Neural crest cell (in vitro differentiated cells): ENCODE data around the gene PODNL1. TPM values are rescaled to one million over a fixed set of nuclear protein-coding genes. Genes with fewer than 3 reads are reported as not detected.

Source experiments
- DNase-seq: peaks from one replicate; pipeline ENCODE4 v3.0.0; 2021; ENCODE audit warnings: low read depth, mixed read lengths, low spot score
- H3K27ac Mint-ChIP-seq: one replicate; pipeline ENCODE4 v1.8.0; 2021; ENCODE audit warnings: mild to moderate bottlenecking, mixed read lengths; ENCODE audit not compliant: unreplicated experiment
- H3K27me3 Mint-ChIP-seq: 2 replicates; pipeline ENCODE4 v1.8.0; 2021; ENCODE audit warnings: low read depth, mild to moderate bottlenecking, mixed read lengths
- H3K36me3 Mint-ChIP-seq: 2 replicates; pipeline ENCODE4 v1.8.0; 2021; ENCODE audit warnings: low read depth, mild to moderate bottlenecking, mixed read lengths
- H3K4me1 Mint-ChIP-seq: 2 replicates; pipeline ENCODE4 v1.8.0; 2021; ENCODE audit warnings: mixed read lengths
- H3K4me3 Mint-ChIP-seq: one replicate; pipeline ENCODE4 v1.8.0; 2021; ENCODE audit warnings: mild to moderate bottlenecking, mixed read lengths
- H3K9me3 Mint-ChIP-seq: 2 replicates; pipeline ENCODE4 v1.8.0; 2021; ENCODE audit warnings: mixed read lengths
- CTCF ChIP-seq: fragments of 200-600 bp; sonication (generic); conservative IDR thresholded peaks from 2 replicates; pipeline ENCODE4 v1.5.0; 2021; ENCODE audit warnings: antibody characterized with exemption, mild to moderate bottlenecking
- total RNA-seq: library from RNA; stranded (reverse); gene quantifications from 2 replicates; pipeline ENCODE4 v1.2.1, GENCODE V29; 2021

PODNL1 gene
- total RNA-seq, 1 donor from 2014 or later, result 0.42 TPM

GRCh38 chr19:13954185-13954584, 16.0 kb upstream of the PODNL1 start:
- Mint-ChIP-seq H3K4me3 (peak overlapping the region; percentile 90), H3K27me3 (no peaks in the 10 kb centered on the region), H3K36me3 (no peaks in the 10 kb centered on the region), H3K9me3 (no peaks in the 10 kb centered on the region), H3K4me1 (peaks cover 15% of the 10 kb centered on the region), H3K27ac (no peak overlapping the region)
- no peak for DNase-seq
- TF ChIP-seq CTCF, result no peak

DNA sequence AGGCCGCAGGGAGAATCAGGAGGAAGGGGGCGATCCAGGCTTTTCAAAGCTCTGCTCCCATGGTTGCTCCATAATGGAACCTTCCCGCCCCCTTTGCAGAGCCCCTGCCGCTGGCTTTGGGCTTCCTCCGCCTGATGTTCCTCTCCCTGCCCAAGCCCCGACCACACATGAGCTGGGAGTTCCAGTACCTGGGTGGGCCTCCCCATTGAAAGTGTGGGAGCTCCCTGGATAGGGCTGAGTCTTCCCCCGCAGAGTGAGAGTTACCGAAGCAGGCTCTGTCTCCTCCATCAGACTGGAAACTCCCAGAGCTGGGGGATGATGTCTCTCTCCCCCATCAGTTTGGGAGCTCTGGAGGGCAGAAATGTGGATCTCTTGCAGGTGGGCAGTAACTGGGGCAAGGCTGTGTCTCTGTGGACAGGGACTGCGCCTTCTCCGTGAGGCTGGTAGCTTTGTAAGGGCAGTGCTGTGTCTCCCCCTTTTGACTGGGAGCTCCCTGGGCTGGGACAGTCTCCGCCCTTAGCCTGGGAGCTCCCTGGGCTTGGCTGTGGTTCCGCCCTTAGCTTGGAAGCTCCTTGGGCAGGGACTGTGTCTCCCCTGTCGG, 14.8 kb upstream of the PODNL1 start:
- Mint-ChIP-seq H3K27me3 (no peaks in the 10 kb centered on the region), H3K36me3 (no peaks in the 10 kb centered on the region), H3K4me1 (peaks cover 15% of the 10 kb centered on the region), H3K27ac (peak overlapping the region; percentile 67), H3K9me3 (no peaks in the 10 kb centered on the region), H3K4me3 (peak overlapping the region; percentile 90)
- no peak for TF ChIP-seq CTCF
- no peak for DNase-seq

DNA sequence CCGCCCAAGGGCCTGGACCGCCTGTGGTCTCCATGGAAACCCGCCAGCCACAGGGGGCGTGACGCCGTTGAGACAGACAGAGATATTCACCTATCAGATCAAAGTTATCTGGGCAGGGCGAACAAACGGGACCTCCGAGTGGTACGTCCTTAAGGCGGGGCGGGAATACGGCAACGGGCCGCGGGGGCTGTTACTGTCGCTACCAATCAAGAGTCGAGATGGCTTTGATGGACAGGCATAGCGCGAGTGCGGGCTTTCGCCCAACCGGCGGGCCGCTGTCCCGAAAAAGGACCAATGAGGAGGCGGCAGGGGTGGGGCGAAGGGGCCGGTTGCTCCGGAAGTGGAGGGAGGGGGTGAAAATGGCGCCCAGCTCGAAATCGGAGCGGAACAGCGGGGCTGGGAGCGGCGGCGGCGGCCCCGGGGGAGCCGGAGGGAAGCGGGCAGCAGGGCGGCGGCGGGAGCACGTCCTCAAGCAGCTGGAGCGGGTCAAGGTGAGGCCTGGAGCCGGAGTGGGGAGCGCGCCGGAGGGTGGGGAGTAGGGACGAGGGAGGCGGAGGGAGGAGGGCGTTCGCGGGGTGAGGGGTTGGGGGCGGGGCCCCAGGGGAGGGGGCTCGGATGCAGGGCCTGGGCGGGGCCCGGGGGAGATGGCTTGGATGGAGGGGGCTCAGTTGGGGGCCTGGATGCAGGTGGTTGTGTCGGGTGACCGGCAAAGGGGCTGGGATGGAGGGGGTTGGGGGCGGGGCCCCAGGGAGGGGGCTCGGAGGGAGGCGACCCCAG, 14.1 kb upstream of the PODNL1 start, which contains the start of gene DCAF15:
DCAF15 (plus strand) TSS at position 356 of the 777 bp plus-strand sequence; CDS start at position 360, 4 bp downstream.
- no peaks in the 10 kb centered on the region for H3K36me3 Mint-ChIP-seq
- H3K4me1 Mint-ChIP-seq, result peaks cover 15% of the 10 kb centered on the region
- no peak for TF ChIP-seq CTCF
- peak within 1 kb of the TSS; percentile 87 for H3K27ac Mint-ChIP-seq
- no peaks in the 10 kb centered on the region for H3K27me3 Mint-ChIP-seq
- peak within 1 kb of the TSS; percentile 99 for H3K4me3 Mint-ChIP-seq
- no peaks in the 10 kb centered on the region for H3K9me3 Mint-ChIP-seq
- DNase-seq, result peak; percentile 99

GRCh38 chr19:13951799-13952153, 13.6 kb upstream of the PODNL1 start:
- Mint-ChIP-seq H3K36me3 (no peaks in the 10 kb centered on the region), H3K27ac (no peak overlapping the region), H3K4me1 (peaks cover 15% of the 10 kb centered on the region), H3K27me3 (no peaks in the 10 kb centered on the region), H3K4me3 (peak overlapping the region; percentile 99), H3K9me3 (no peaks in the 10 kb centered on the region)
- no peak for TF ChIP-seq CTCF
- no peak for DNase-seq

DNA sequence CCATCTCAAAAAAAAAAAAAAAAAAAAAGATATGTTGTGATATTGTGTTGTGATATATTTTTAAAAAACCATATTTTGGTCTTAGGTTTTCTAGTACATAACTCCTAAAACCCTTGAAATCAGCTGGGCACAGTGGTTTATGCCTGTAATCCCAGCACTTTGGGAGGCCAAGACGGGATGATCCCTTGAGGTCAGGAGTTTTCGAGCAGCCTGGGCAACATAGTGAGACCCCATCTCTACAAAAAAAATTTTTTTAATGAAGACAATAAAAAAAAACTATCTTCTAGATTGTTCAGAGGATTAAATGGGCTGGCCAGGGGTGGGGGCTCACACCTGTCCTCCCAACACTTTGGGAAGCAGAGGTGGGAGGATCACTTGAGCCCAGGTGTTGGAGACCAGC, 12.8 kb upstream of the PODNL1 start:
- Mint-ChIP-seq H3K27me3 (no peaks in the 10 kb centered on the region), H3K9me3 (no peaks in the 10 kb centered on the region), H3K36me3 (no peaks in the 10 kb centered on the region), H3K4me1 (peaks cover 15% of the 10 kb centered on the region), H3K27ac (no peak overlapping the region), H3K4me3 (no peak overlapping the region)
- no peak for TF ChIP-seq CTCF
- DNase-seq, result no peak
